ENCODE measurements around the gene ZACN. TPM values are rescaled to one million over a fixed set of nuclear protein-coding genes. Genes with fewer than 3 reads are reported as not detected.

Gene ZACN
- total RNA-seq, 1 donor from 2014 or later, result not detected

DNA sequence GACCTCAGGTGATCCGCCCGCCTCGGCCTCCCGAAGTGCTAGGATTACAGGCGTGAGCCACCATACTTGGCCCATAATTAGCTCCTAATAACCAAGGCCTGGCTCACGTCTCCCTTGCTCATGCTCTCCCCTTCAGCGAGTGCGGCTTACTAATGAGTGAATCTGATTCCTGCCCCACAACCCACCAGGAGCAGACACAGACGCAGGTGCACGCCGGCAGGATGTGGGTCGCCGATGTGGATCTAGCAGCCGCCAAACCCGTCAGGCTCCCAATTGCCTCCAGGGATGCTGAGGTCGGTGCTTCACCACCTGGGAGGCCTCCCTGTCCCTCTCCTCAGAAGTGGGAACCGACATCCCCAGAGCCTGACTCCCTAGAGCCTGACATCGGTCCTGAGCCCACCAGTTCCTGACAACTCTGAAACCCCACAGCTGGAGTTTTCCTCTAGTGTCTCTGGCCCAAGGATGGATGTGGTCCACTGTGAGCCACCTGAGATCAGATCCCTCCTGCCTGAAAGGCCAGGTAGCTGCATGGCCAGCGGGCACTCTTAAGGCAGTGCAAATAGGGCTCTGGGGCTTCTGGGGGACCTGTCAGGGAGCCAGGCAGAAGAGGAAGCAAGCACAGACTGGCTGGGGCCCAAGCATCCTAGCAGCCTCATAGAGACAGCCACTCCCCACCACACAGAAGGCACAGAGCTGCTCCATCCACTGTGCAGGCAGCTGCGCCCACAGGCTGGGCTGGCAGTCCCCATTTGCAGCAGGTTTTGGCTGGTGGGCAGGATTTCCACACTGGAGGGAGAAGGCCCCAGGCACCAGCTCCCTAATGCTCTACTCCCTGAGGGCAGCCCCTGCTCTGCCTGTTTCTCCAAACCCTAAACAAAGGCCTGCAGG, 13.8 kb downstream of the ZACN start:
- Mint-ChIP-seq H3K27ac (ENCODE audit: unreplicated experiment) (no peak overlapping the region), H3K27me3 (ENCODE audit: unreplicated experiment) (no peaks in the 10 kb centered on the region)

DNA sequence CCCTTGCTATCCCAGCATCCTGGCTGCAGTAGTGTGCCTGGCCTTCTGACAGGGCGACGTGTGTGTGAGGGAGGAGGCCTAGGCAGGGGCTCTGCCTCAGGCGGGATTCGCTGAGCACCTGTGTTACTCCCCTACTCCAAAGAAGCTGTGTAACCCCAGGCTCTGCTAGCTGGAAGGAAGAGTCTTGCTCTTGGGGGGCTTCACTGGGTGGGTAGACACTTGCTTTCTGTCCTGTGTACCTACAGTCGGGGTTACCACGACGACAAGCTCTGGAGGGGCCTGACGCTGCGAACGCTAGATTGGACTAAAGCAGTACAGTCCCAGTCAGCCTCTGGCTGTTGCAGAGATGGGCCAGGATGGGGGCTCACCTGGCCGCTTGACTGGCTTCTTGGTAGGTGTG, 15.1 kb downstream of the ZACN start:
- Mint-ChIP-seq H3K9me3 (ENCODE audit: unreplicated experiment) (no peaks in the 10 kb centered on the region), H3K4me3 (ENCODE audit: unreplicated experiment) (no peak overlapping the region)

More for the DNA sequence above, 13.8 kb downstream of the ZACN start:
- peaks cover 2% of the 10 kb centered on the region for H3K4me1 Mint-ChIP-seq (ENCODE audit: unreplicated experiment)
- H3K36me3 Mint-ChIP-seq (ENCODE audit: unreplicated experiment), result peaks cover 43% of the 10 kb centered on the region
- H3K9me3 Mint-ChIP-seq (ENCODE audit: unreplicated experiment), result no peaks in the 10 kb centered on the region
- no peak overlapping the region for H3K4me3 Mint-ChIP-seq (ENCODE audit: unreplicated experiment)
- DNase-seq (ENCODE audit: extremely low spot score, unreplicated experiment), result no peak
- TF ChIP-seq CTCF (IDR thresholded peaks at IDR 0.05), result no peak

DNA sequence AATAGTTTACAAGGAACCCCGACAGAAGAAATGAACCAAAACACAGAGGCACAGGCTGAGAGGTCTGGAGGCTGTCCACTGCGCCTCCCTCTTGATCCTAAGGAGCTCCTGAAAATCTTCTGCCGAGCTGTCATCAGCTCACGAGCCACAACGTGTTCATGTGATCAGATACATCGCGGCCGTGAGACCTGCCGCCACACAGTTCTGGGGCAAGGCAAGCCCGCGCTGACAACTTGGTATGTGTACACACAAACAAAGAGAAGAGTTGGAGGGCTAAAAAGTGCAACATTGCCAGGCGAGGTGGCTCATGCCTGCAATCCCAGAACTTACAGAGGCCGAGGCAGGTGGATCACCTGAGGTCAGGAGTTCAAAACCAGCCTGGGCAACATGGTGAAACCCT, 17.0 kb downstream of the ZACN start:
- H3K27me3 Mint-ChIP-seq (ENCODE audit: unreplicated experiment), result no peaks in the 10 kb centered on the region
- DNase-seq (ENCODE audit: extremely low spot score, unreplicated experiment), result no peak
- peaks cover 2% of the 10 kb centered on the region for H3K4me1 Mint-ChIP-seq (ENCODE audit: unreplicated experiment)
- H3K9me3 Mint-ChIP-seq (ENCODE audit: unreplicated experiment), result no peaks in the 10 kb centered on the region
- peaks cover 44% of the 10 kb centered on the region for H3K36me3 Mint-ChIP-seq (ENCODE audit: unreplicated experiment)
- H3K4me3 Mint-ChIP-seq (ENCODE audit: unreplicated experiment), result no peak overlapping the region
- no peak overlapping the region for H3K27ac Mint-ChIP-seq (ENCODE audit: unreplicated experiment)
- no peak for TF ChIP-seq CTCF (IDR thresholded peaks at IDR 0.05)

More for the DNA sequence above, 15.1 kb downstream of the ZACN start:
- TF ChIP-seq CTCF (IDR thresholded peaks at IDR 0.05), result no peak
- Mint-ChIP-seq H3K27me3 (ENCODE audit: unreplicated experiment) (no peaks in the 10 kb centered on the region), H3K36me3 (ENCODE audit: unreplicated experiment) (peaks cover 44% of the 10 kb centered on the region), H3K4me1 (ENCODE audit: unreplicated experiment) (peaks cover 2% of the 10 kb centered on the region), H3K27ac (ENCODE audit: unreplicated experiment) (no peak overlapping the region)
- no peak for DNase-seq (ENCODE audit: extremely low spot score, unreplicated experiment)

- Mint-ChIP-seq H3K4me3 (ENCODE audit: unreplicated experiment) (no peak overlapping the region), H3K9me3 (ENCODE audit: unreplicated experiment) (no peaks in the 10 kb centered on the region), H3K36me3 (ENCODE audit: unreplicated experiment) (peaks cover 43% of the 10 kb centered on the region), H3K27me3 (ENCODE audit: unreplicated experiment) (no peaks in the 10 kb centered on the region), H3K27ac (ENCODE audit: unreplicated experiment) (no peak overlapping the region), H3K4me1 (ENCODE audit: unreplicated experiment) (peaks cover 8% of the 10 kb centered on the region)
- DNase-seq (ENCODE audit: extremely low spot score, unreplicated experiment), result no peak
- TF ChIP-seq CTCF (IDR thresholded peaks at IDR 0.05), result no peak
These were observed 18.8 kb downstream of the ZACN start for GRCh38 chr17:76097716-76098295.

DNA sequence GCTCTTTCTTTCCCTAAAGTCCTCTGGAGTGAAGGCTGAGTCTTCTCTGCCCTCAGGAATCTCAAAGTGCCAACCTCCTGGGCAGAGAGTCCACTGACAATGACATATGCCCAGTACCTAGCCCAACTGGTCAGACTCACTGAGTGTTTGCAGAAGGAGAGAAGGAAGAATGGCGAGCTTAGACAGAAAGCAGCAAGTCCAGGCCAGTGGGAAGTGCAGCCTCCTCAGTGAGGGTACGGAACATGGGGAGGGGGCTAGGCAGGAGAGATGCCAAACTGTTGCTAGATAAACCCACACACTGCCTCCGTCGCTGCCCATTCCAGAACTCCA, 23.9 kb downstream of the ZACN start:
- Mint-ChIP-seq H3K4me1 (ENCODE audit: unreplicated experiment) (peaks cover 12% of the 10 kb centered on the region), H3K9me3 (ENCODE audit: unreplicated experiment) (no peaks in the 10 kb centered on the region), H3K27me3 (ENCODE audit: unreplicated experiment) (no peaks in the 10 kb centered on the region), H3K36me3 (ENCODE audit: unreplicated experiment) (peaks cover 15% of the 10 kb centered on the region), H3K27ac (ENCODE audit: unreplicated experiment) (peak overlapping the region; percentile 94), H3K4me3 (ENCODE audit: unreplicated experiment) (peak overlapping the region; percentile 98)
- TF ChIP-seq CTCF (IDR thresholded peaks at IDR 0.05), result no peak
- no peak for DNase-seq (ENCODE audit: extremely low spot score, unreplicated experiment)
